Vagina (tissue), 2 donors: ENCODE measurements around the gene TIMP3. TPM values are rescaled to one million over a fixed set of nuclear protein-coding genes. Genes with fewer than 3 reads are reported as not detected.
A peak's percentile ranks its signal among the peaks of the same experiment; 100 is the strongest.
"Not testable (repeated sequence)": the region's sequence is repeated elsewhere in the genome, so short reads cannot be mapped to it uniquely, and the experiment has no call there.

Experiments
- DNase-seq, 2 donors: peaks; one replicate each; pipeline ENCODE4 v3.0.0-alpha.2; 2017; ENCODE audit errors: extremely low spot score in 2 of 2
- H3K27ac ChIP-seq: fragments of 200-600 bp; sonication (generic); one replicate; pipeline ENCODE4 v1.5.1; 2019
- H3K27me3 ChIP-seq: fragments of 200-600 bp; sonication (generic); one replicate; pipeline ENCODE4 v1.5.1; 2019
- H3K36me3 ChIP-seq, 2 donors: fragments of 200-600 bp; sonication (generic); one replicate each; pipeline ENCODE4 v1.5.1; 2017 to 2019
- H3K4me1 ChIP-seq: fragments of 200-600 bp; sonication (generic); one replicate; pipeline ENCODE4 v1.5.1; 2019
- H3K4me3 ChIP-seq, 2 donors: fragments of 200-600 bp; sonication (generic); 1 replicate in 1 of 2; 2 replicates in 1 of 2; pipeline ENCODE4 v1.5.1; 2016 to 2019
- H3K9me3 ChIP-seq: fragments of 200-600 bp; sonication (generic); one replicate; pipeline ENCODE4 v1.5.1; 2019
- CTCF ChIP-seq, 3 experiments: fragments of 450-650 bp in 2 of 3; fragments of 200-600 bp in 1 of 3; sonication (generic) in 1 of 3; IDR thresholded peaks; one replicate each; pipeline ENCODE4 v1.5.1; 2017 to 2019; ENCODE audit warnings: antibody characterized with exemption in 3 of 3, mild to moderate bottlenecking in 2 of 3, moderate library complexity in 2 of 3
- POLR2A ChIP-seq, 2 donors: fragments of 450-650 bp; IDR thresholded peaks; one replicate each; pipeline ENCODE4 v1.6.1; 2017; ENCODE audit warnings: antibody characterized with exemption in 2 of 2, mild to moderate bottlenecking in 2 of 2, moderate library complexity in 2 of 2
- POLR2AphosphoS5 ChIP-seq, 2 donors: sonication (generic); formaldehyde crosslinking; IDR thresholded peaks; one replicate each; pipeline ENCODE4 v1.9.0; 2017; ENCODE audit warnings: antibody characterized with exemption in 2 of 2, mild to moderate bottlenecking in 2 of 2, low read depth in 1 of 2; ENCODE audit not compliant: insufficient read depth in 1 of 2
- intact Hi-C: fragments of 100-400 bp; cut with DNase I; formaldehyde crosslinking; loops from one replicate; pipeline ENCODE4 v1.15.1; 2023
- total RNA-seq: library from RNA; depleted of rRNA; stranded (reverse); fragments of >200 nt; gene quantifications from one replicate; pipeline ENCODE4 v1.2.3, GENCODE V29; 2016

Gene TIMP3
- total RNA-seq, 1 donor from 2014 or later: 262 TPM

- Histone ChIP-seq H3K4me3 (no peak overlapping the region), H3K4me1 (no peaks in the 10 kb centered on the region), H3K36me3 (no peaks in the 10 kb centered on the region), H3K27ac (peak overlapping the region; percentile 27), H3K9me3 (no peaks in the 10 kb centered on the region), H3K27me3 (no peaks in the 10 kb centered on the region)
- DNase-seq: no peak
- intact Hi-C loops: no loop called here
- TF ChIP-seq POLR2AphosphoS5 (IDR thresholded peaks at IDR 0.05; ENCODE audit: insufficient read depth in 1 of 2, low read depth in 1 of 2): no peak
- TF ChIP-seq CTCF (IDR thresholded peaks at IDR 0.05): no peak
- no peak for TF ChIP-seq POLR2A (IDR thresholded peaks at IDR 0.05)
Observed at GRCh38 chr22:32754413-32755041, 47.0 kb upstream of the TIMP3 start.

- H3K36me3 ChIP-seq, H3K4me3 ChIP-seq, H3K27me3 ChIP-seq, H3K9me3 ChIP-seq, H3K27ac ChIP-seq, intact Hi-C loops, DNase-seq: not testable (repeated sequence)
- H3K4me1 ChIP-seq: peaks cover 14% of the 10 kb centered on the region
Observed at GRCh38 chr22:32757086-32757762, 44.3 kb upstream of the TIMP3 start.

- Histone ChIP-seq H3K36me3 (no peaks in the 10 kb centered on the region), H3K27me3 (no peaks in the 10 kb centered on the region), H3K4me3 (no peak overlapping the region), H3K4me1 (peaks cover 14% of the 10 kb centered on the region), H3K9me3 (no peaks in the 10 kb centered on the region), H3K27ac (peak overlapping the region; percentile 2)
- DNase-seq: no peak
- intact Hi-C loops: no loop called here
- TF ChIP-seq POLR2AphosphoS5 (IDR thresholded peaks at IDR 0.05; ENCODE audit: insufficient read depth in 1 of 2, low read depth in 1 of 2): no peak
- TF ChIP-seq POLR2A (IDR thresholded peaks at IDR 0.05): no peak
- no peak for TF ChIP-seq CTCF (IDR thresholded peaks at IDR 0.05)
Observed at GRCh38 chr22:32758866-32759385, 42.6 kb upstream of the TIMP3 start.

GRCh38 chr22:32760396-32760795 lies 41.1 kb upstream of the TIMP3 start:
- peak overlapping the region; percentile 60 for H3K27ac ChIP-seq
- H3K36me3 ChIP-seq: no peaks in the 10 kb centered on the region
- peaks cover 20% of the 10 kb centered on the region for H3K4me1 ChIP-seq
- no peak for TF ChIP-seq POLR2AphosphoS5 (IDR thresholded peaks at IDR 0.05; ENCODE audit: insufficient read depth in 1 of 2, low read depth in 1 of 2)
- no peak for TF ChIP-seq POLR2A (IDR thresholded peaks at IDR 0.05)
- TF ChIP-seq CTCF (IDR thresholded peaks at IDR 0.05): no peak
- intact Hi-C loops: no loop called here
- H3K9me3 ChIP-seq: no peaks in the 10 kb centered on the region
- DNase-seq: no peak
- no peak overlapping the region for H3K4me3 ChIP-seq
- no peaks in the 10 kb centered on the region for H3K27me3 ChIP-seq

DNA sequence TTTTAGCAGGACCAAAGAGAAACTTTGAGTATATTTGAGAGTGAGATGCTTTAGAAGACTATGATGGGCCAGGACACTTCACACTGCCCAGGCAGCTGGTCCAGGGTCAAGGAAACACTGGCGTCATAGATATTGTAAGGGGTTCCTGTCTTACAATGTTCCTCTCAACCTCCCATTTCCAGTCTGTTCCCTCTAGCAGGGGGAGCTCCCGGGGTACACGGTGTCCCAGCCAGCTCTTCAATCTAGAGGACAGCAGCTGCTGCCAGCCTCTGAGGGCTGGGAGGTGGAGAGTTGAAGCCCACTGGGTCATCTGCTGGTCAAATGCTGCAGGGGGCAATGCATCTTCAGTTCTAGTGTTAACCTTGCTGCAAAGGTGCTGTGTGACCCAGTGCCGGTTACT lies 40.7 kb upstream of the TIMP3 start:
- Histone ChIP-seq H3K9me3 (no peaks in the 10 kb centered on the region), H3K4me3 (no peak overlapping the region), H3K27ac (peak overlapping the region; percentile 60), H3K36me3 (no peaks in the 10 kb centered on the region), H3K4me1 (peaks cover 20% of the 10 kb centered on the region), H3K27me3 (no peaks in the 10 kb centered on the region)
- intact Hi-C loops: no loop called here
- no peak for DNase-seq
- TF ChIP-seq POLR2A (IDR thresholded peaks at IDR 0.05): no peak
- TF ChIP-seq POLR2AphosphoS5 (IDR thresholded peaks at IDR 0.05; ENCODE audit: insufficient read depth in 1 of 2, low read depth in 1 of 2): peak; percentile 35 to 71
